GM12892 (cell line): ENCODE results near the gene MYH9. TPM values are rescaled to one million over a fixed set of nuclear protein-coding genes. Genes with fewer than 3 reads are reported as not detected.
A peak's percentile ranks its signal among the peaks of the same experiment; 100 is the strongest.
"Not testable (repeated sequence)": the region's sequence is repeated elsewhere in the genome, so short reads cannot be mapped to it uniquely, and the experiment has no call there.

Experiments
- DNase-seq: peaks from one replicate; pipeline ENCODE4 v3.0.0; 2011; ENCODE audit not compliant: insufficient read length
- FAIRE-seq: peaks from 2 replicates; lab custom pipeline; 2011; peaks lifted over from hg19 to GRCh38; lab: Jason Lieb, UNC
- POLR2A ChIP-seq: IDR thresholded peaks from 2 replicates; pipeline ENCODE4 v1.6.1; 2011; ENCODE audit warnings: low read depth, low read length, control low read depth
- POLR2AphosphoS5 ChIP-seq: IDR thresholded peaks from 2 replicates; pipeline ENCODE4 v1.6.1; 2011; ENCODE audit warnings: low read depth, low read length, control low read depth
- TAF1 ChIP-seq: IDR thresholded peaks from 2 replicates; pipeline ENCODE4 v1.6.1; 2011; ENCODE audit warnings: low read depth, mild to moderate bottlenecking, control low read depth, low read length, borderline replicate concordance
- polyA plus RNA-seq: library from polyadenylated mRNA; unstranded; fragments of >200 nt; gene quantifications from one replicate; pipeline ENCODE4 v1.2.1, GENCODE V29; 2012; ENCODE audit warnings: missing spikeins, inconsistent platforms; ENCODE audit not compliant: missing spikeins

Gene MYH9
- polyA plus RNA-seq: 155 TPM

GRCh38 chr22:36387959-36388726 is at the start of gene MYH9:
MYH9 (minus strand) TSS chr22:36387967; CDS start chr22:36349236, 38,731 bp downstream.
- peak; percentile 100 for FAIRE-seq
- DNase-seq: peak; percentile 95

GRCh38 chr22:36435516-36436415 is 48.0 kb upstream of the MYH9 start:
- FAIRE-seq: peak; percentile 97
- TF ChIP-seq TAF1 (no peak), POLR2AphosphoS5 (no peak), POLR2A (no peak)
- peak; percentile 49 for DNase-seq

More at GRCh38 chr22:36387959-36388726, at the start of gene MYH9:
- TF ChIP-seq POLR2AphosphoS5 (no peak), TAF1 (peak; percentile 91; the same call in 1 of the 2 replicates)

GRCh38 chr22:36433318-36434231 is 45.8 kb upstream of the MYH9 start:
- no peak for DNase-seq
- no peak for FAIRE-seq
- TF ChIP-seq POLR2A (no peak), TAF1 (no peak), POLR2AphosphoS5 (no peak)

GRCh38 chr22:36432592-36433317 is 45.0 kb upstream of the MYH9 start:
- no peak for DNase-seq
- TF ChIP-seq POLR2AphosphoS5: no peak
- TF ChIP-seq POLR2A: no peak
- TF ChIP-seq TAF1: no peak
- FAIRE-seq: no peak

GRCh38 chr22:36431977-36432376 is 44.2 kb upstream of the MYH9 start:
- no peak for FAIRE-seq
- DNase-seq: no peak
- TF ChIP-seq POLR2AphosphoS5: no peak
- no peak for TF ChIP-seq POLR2A
- no peak for TF ChIP-seq TAF1

GRCh38 chr22:36430863-36431262 is 43.1 kb upstream of the MYH9 start:
- DNase-seq (no peak), FAIRE-seq (no peak)
- TF ChIP-seq POLR2AphosphoS5 (no peak), POLR2A (no peak), TAF1 (no peak)

- FAIRE-seq, DNase-seq: not testable (repeated sequence)
These were observed 40.2 kb upstream of the MYH9 start for GRCh38 chr22:36427952-36428351.

GRCh38 chr22:36425977-36426523 is 38.3 kb upstream of the MYH9 start:
- DNase-seq (no peak), FAIRE-seq (no peak)
- TF ChIP-seq TAF1 (no peak), POLR2AphosphoS5 (no peak), POLR2A (no peak)

- DNase-seq (no peak), FAIRE-seq (no peak)
- TF ChIP-seq TAF1: no peak
- no peak for TF ChIP-seq POLR2AphosphoS5
- TF ChIP-seq POLR2A: no peak
These were observed 37.3 kb upstream of the MYH9 start for GRCh38 chr22:36424901-36425579.

GRCh38 chr22:36424466-36424865 is 36.7 kb upstream of the MYH9 start:
- FAIRE-seq, DNase-seq: not testable (repeated sequence)
